Measurements from ENCODE around the gene GTF2H4.
"Not testable (repeated sequence)": the region's sequence is repeated elsewhere in the genome, so short reads cannot be mapped to it uniquely, and the experiment has no call there.

Gene GTF2H4

GRCh38 chr6:30924040-30924627, 16.1 kb downstream of the GTF2H4 start:
- DNase-seq (ENCODE audit: low spot score) = not testable (repeated sequence)

- no peak for DNase-seq (ENCODE audit: low spot score)
These were observed 18.6 kb downstream of the GTF2H4 start for GRCh38 chr6:30926644-30927043.

- DNase-seq (ENCODE audit: low spot score) = not testable (repeated sequence)
These were observed 19.1 kb downstream of the GTF2H4 start for GRCh38 chr6:30927080-30927479.

- DNase-seq (ENCODE audit: low spot score) = no peak
These were observed 20.7 kb downstream of the GTF2H4 start for GRCh38 chr6:30928677-30929076.

GRCh38 chr6:30930506-30930905, 22.5 kb downstream of the GTF2H4 start:
- DNase-seq (ENCODE audit: low spot score) = no peak

GRCh38 chr6:30931272-30931671, 23.3 kb downstream of the GTF2H4 start:
- DNase-seq (ENCODE audit: low spot score) = no peak

GRCh38 chr6:30931969-30932645, 24.1 kb downstream of the GTF2H4 start, which contains the start of gene SFTA2:
TSS of gene SFTA2 (minus strand) at chr6:30932170. CDS start at chr6:30932096, 74 bp downstream.
- DNase-seq (ENCODE audit: low spot score) = no peak

GRCh38 chr6:30932665-30933365, 24.8 kb downstream of the GTF2H4 start:
- DNase-seq (ENCODE audit: low spot score) = no peak

- DNase-seq (ENCODE audit: low spot score) = no peak
These were observed 27.0 kb downstream of the GTF2H4 start for GRCh38 chr6:30935018-30935417.

- no peak for DNase-seq (ENCODE audit: low spot score)
These were observed 29.3 kb downstream of the GTF2H4 start for GRCh38 chr6:30937265-30937664.

GRCh38 chr6:30938730-30939129, 30.7 kb downstream of the GTF2H4 start:
- no peak for DNase-seq (ENCODE audit: low spot score)

GRCh38 chr6:30939473-30939872, 31.5 kb downstream of the GTF2H4 start:
- DNase-seq (ENCODE audit: low spot score) = no peak

GRCh38 chr6:30940361-30940986, 32.5 kb downstream of the GTF2H4 start, which contains the start of gene MUCL3:
TSS of gene MUCL3 (plus strand) at chr6:30940973. CDS start at chr6:30941000, 27 bp downstream.
- no peak for DNase-seq (ENCODE audit: low spot score)

- DNase-seq (ENCODE audit: low spot score) = no peak
These were observed 34.5 kb downstream of the GTF2H4 start for GRCh38 chr6:30942338-30943060.

- no peak for DNase-seq (ENCODE audit: low spot score)
These were observed 36.0 kb downstream of the GTF2H4 start for GRCh38 chr6:30944051-30944450.

- no peak for DNase-seq (ENCODE audit: low spot score)
These were observed 37.3 kb downstream of the GTF2H4 start for GRCh38 chr6:30945281-30945680.

GRCh38 chr6:30947231-30947630, 39.2 kb downstream of the GTF2H4 start:
- no peak for DNase-seq (ENCODE audit: low spot score)

- no peak for DNase-seq (ENCODE audit: low spot score)
These were observed 40.8 kb downstream of the GTF2H4 start for GRCh38 chr6:30948811-30949210.

GRCh38 chr6:30951907-30952469, 44.0 kb downstream of the GTF2H4 start:
- DNase-seq (ENCODE audit: low spot score) = no peak

GRCh38 chr6:30954631-30955366, 46.8 kb downstream of the GTF2H4 start:
- DNase-seq (ENCODE audit: low spot score) = peak; percentile 27
